OCI-LY1 (cell line): Measurements from ENCODE around the gene DOCK10.

ENCODE experiments used
- EZH2 ChIP-seq: fragments of 200-600 bp; sonication (generic), shearing (Covaris generic); IDR thresholded peaks from 2 replicates; pipeline ENCODE4 v1.8.0; 2017; ENCODE audit warnings: borderline replicate concordance, mixed run types, mild to moderate bottlenecking, antibody characterized with exemption, low read length, moderate library complexity, mixed read lengths
- TF ChIP-seq, protein P1 (sequence below): fragments of 200-600 bp; sonication (generic), shearing (Covaris generic); IDR thresholded peaks from 2 replicates; pipeline ENCODE4 v1.5.1; 2017; ENCODE audit warnings: mild to moderate bottlenecking, antibody characterized with exemption, low read length, moderate library complexity, mixed read lengths

DNA sequence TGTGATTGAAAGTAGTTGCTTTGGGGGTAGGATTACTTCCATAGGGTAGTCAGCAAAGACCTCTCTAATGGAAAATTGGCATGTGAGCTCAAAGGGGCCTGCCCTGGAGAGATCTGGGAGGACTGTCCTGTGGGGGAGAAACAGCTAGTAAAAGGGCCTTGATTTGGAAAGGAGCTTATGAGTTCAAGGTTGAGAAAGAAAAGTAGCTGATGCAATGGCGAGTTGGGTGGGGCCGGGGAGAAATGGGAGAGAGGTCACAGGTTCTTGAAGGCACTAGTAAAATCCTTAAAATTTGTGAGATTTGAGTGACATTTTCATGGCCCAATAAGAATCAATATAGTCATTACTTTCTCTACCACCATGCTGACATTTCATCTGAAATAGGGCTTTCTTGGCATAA is 244.1 kb downstream of the DOCK10 start:
- TF ChIP-seq, protein P1, sequence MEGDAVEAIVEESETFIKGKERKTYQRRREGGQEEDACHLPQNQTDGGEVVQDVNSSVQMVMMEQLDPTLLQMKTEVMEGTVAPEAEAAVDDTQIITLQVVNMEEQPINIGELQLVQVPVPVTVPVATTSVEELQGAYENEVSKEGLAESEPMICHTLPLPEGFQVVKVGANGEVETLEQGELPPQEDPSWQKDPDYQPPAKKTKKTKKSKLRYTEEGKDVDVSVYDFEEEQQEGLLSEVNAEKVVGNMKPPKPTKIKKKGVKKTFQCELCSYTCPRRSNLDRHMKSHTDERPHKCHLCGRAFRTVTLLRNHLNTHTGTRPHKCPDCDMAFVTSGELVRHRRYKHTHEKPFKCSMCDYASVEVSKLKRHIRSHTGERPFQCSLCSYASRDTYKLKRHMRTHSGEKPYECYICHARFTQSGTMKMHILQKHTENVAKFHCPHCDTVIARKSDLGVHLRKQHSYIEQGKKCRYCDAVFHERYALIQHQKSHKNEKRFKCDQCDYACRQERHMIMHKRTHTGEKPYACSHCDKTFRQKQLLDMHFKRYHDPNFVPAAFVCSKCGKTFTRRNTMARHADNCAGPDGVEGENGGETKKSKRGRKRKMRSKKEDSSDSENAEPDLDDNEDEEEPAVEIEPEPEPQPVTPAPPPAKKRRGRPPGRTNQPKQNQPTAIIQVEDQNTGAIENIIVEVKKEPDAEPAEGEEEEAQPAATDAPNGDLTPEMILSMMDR, result no peak
- no peak for TF ChIP-seq EZH2
